ENCODE data around the gene TOB1.

DNA sequence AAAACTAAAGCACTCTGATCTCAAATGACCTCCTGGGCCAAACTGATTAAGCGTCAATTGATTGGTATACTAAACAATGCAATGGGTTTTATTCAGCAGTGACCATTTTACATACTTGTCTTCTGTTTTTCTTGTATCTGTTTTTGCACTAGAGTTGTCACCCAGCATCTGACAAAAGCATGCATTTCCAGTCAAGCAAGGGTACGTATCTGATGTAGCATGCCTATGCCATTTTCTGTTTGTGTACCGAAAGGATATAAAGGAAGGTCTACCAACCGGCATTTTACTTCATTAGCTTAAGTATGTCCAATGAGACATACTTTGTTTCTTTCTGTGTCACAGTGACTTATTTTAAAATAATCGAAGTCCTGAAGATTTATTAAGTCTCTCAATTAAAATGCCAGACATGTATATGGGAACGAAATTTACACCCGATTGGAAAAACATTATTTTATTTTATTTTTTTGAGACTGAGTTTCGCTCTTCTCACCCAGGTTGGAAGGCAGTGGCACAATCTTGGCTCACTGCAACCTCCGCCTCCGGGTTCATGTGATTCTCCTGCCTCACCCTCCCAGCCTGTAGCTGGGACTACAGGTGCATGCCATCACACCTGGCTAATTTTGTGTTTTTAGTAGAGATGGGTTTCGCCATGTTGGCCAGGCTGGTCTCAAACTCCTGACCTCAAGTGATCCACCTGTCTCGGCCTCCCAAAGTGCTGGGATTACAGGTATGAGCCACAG is 7.5 kb downstream of the TOB1 start:
- TF ChIP-seq KAT7 (CRISPR knock-in tag; IDR thresholded peaks at IDR 0.05; ENCODE audit: borderline replicate concordance) = no peak
- TF ChIP-seq TCF7 (IDR thresholded peaks at IDR 0.05; ENCODE audit: borderline replicate concordance) = no peak
- no peak for TF ChIP-seq MXI1 (IDR thresholded peaks at IDR 0.05; ENCODE audit: low read depth, low read length)
- no peak for TF ChIP-seq PREB (CRISPR knock-in tag; IDR thresholded peaks at IDR 0.05)
- TF ChIP-seq NR2C2 (CRISPR knock-in tag; IDR thresholded peaks at IDR 0.05) = no peak
- TF ChIP-seq NR2C2 (tag; IDR thresholded peaks at IDR 0.05) = no peak
- no peak for TF ChIP-seq KAT2B (IDR thresholded peaks at IDR 0.05; ENCODE audit: low read depth, low read length)
- TF ChIP-seq ZBTB1 (CRISPR knock-in tag; IDR thresholded peaks at IDR 0.05; ENCODE audit: borderline replicate concordance, low read depth) = no peak
- TF ChIP-seq CTCF (IDR thresholded peaks at IDR 0.05 in 2 of 3, conservative IDR thresholded peaks at IDR 0.05 in 1 of 3; ENCODE audit: insufficient read depth in 2 of 3, low read depth in 1 of 3, low read length in 3 of 3) = no peak

Measured in K562 (cell line).